ENCODE measurements around the gene STUB1. TPM values are rescaled to one million over a fixed set of nuclear protein-coding genes. Genes with fewer than 3 reads are reported as not detected.

STUB1 gene
- total RNA-seq, 1 donor from 2014 or later = 86.0 TPM

GRCh38 chr16:724188-725040 is 44.2 kb downstream of the STUB1 start:
- Histone ChIP-seq H3K27ac (no peak overlapping the region), H3K4me1 (peaks cover 45% of the 10 kb centered on the region), H3K36me3 (peaks cover 5% of the 10 kb centered on the region), H3K9me3 (no peaks in the 10 kb centered on the region), H3K4me3 (no peak overlapping the region), H3K27me3 (ENCODE audit: low read depth) (peaks cover 31% of the 10 kb centered on the region)
- no peak for TF ChIP-seq CTCF (IDR thresholded peaks at IDR 0.05)
- intact Hi-C loops (cut with DNase I) = no loop called here
- ATAC-seq (no peak), DNase-seq (no peak)

DNA sequence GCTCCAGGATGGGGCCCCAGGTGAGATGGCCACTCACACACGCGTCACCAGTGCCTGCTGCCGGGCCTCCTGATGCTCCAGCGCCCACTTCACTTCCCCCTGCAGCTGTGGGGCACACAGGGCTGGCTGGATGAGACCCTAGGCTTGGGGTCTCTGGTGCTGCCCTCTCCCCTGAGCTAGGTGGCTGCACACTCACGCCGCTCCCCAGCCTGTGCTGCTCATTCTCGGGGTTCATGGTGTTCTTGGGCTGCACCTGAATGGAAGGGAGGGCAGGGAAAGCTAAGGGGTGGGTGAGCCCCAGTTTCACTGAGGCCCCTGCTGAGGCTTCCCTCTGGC is 44.8 kb downstream of the STUB1 start:
- peaks cover 5% of the 10 kb centered on the region for H3K36me3 ChIP-seq
- no peak overlapping the region for H3K27ac ChIP-seq
- peaks cover 31% of the 10 kb centered on the region for H3K27me3 ChIP-seq (ENCODE audit: low read depth)
- ATAC-seq (no peak), DNase-seq (no peak)
- no peaks in the 10 kb centered on the region for H3K9me3 ChIP-seq
- no peak overlapping the region for H3K4me3 ChIP-seq
- intact Hi-C loops (cut with DNase I) = no loop called here
- peaks cover 39% of the 10 kb centered on the region for H3K4me1 ChIP-seq
- no peak for TF ChIP-seq CTCF (IDR thresholded peaks at IDR 0.05)

- Histone ChIP-seq H3K4me3 (no peak overlapping the region), H3K4me1 (peaks cover 33% of the 10 kb centered on the region), H3K27ac (no peak overlapping the region), H3K9me3 (no peaks in the 10 kb centered on the region), H3K27me3 (ENCODE audit: low read depth) (peaks cover 31% of the 10 kb centered on the region), H3K36me3 (peaks cover 5% of the 10 kb centered on the region)
- ATAC-seq = no peak
- DNase-seq = no peak
- TF ChIP-seq CTCF (IDR thresholded peaks at IDR 0.05) = no peak
- intact Hi-C loops (cut with DNase I) = no loop called here
These were observed 45.4 kb downstream of the STUB1 start for GRCh38 chr16:725463-726187.

GRCh38 chr16:726188-726437 is 45.9 kb downstream of the STUB1 start:
- Histone ChIP-seq H3K27me3 (ENCODE audit: low read depth) (peaks cover 31% of the 10 kb centered on the region), H3K27ac (no peak overlapping the region), H3K4me3 (peak overlapping the region; percentile 58), H3K9me3 (no peaks in the 10 kb centered on the region), H3K4me1 (peaks cover 32% of the 10 kb centered on the region), H3K36me3 (peaks cover 5% of the 10 kb centered on the region)
- intact Hi-C loops (cut with DNase I) = no loop called here
- ATAC-seq (no peak), DNase-seq (no peak)
- no peak for TF ChIP-seq CTCF (IDR thresholded peaks at IDR 0.05)

- intact Hi-C loops (cut with DNase I) = no loop called here
- no peaks in the 10 kb centered on the region for H3K9me3 ChIP-seq
- peaks cover 5% of the 10 kb centered on the region for H3K36me3 ChIP-seq
- H3K4me1 ChIP-seq = peaks cover 29% of the 10 kb centered on the region
- H3K27me3 ChIP-seq (ENCODE audit: low read depth) = peaks cover 31% of the 10 kb centered on the region
- peak within 1 kb of the TSS; percentile 38 for H3K27ac ChIP-seq
- ATAC-seq (peak; percentile 21 to 46), DNase-seq (peak; percentile 75)
- H3K4me3 ChIP-seq = peak within 1 kb of the TSS; percentile 58
- TF ChIP-seq CTCF (IDR thresholded peaks at IDR 0.05) = no peak
These were observed 46.5 kb downstream of the STUB1 start, which contains the start of the genes CCDC78 and HAGHL for GRCh38 chr16:726438-727290. Gene CCDC78 (minus strand): TSS chr16:726443. CDS start chr16:726367, 76 bp downstream. Gene HAGHL (plus strand): TSS chr16:727106. CDS start chr16:727510, 404 bp downstream.
